HepG2 (cell line): ENCODE data around the gene ECE2. TPM values are rescaled to one million over a fixed set of nuclear protein-coding genes. Genes with fewer than 3 reads are reported as not detected.

Source experiments
- FIP1L1 ChIP-seq: fragments of 200-400 bp; formaldehyde crosslinking; IDR thresholded peaks from 2 replicates; pipeline ENCODE4 v1.6.1; 2018; ENCODE audit warnings: low read depth, mild to moderate bottlenecking, low read length, moderate library complexity, borderline replicate concordance; ENCODE audit not compliant: insufficient read depth
- HNRNPH1 ChIP-seq: fragments of 200-400 bp; formaldehyde crosslinking; optimal IDR thresholded peaks from 2 replicates; pipeline ENCODE3; 2017; ENCODE audit warnings: mild to moderate bottlenecking, low read depth, low read length
- PRDM15 ChIP-seq: sonication (generic); formaldehyde crosslinking; IDR thresholded peaks from 2 replicates; pipeline ENCODE4 v1.4.0; 2020; ENCODE audit warnings: missing genetic modification reagents
- TOPORS ChIP-seq: sonication (generic); formaldehyde crosslinking; IDR thresholded peaks from 2 replicates; pipeline ENCODE4 v1.8.0; 2023; ENCODE audit warnings: mild to moderate bottlenecking, missing genetic modification reagents
- ZBTB33 ChIP-seq: sonication (generic); formaldehyde crosslinking; IDR thresholded peaks from 2 replicates; pipeline ENCODE4 v1.4.0; 2020; ENCODE audit warnings: missing genetic modification reagents
- ZMYM4 ChIP-seq: sonication (generic); formaldehyde crosslinking; IDR thresholded peaks from 2 replicates; pipeline ENCODE4 v1.8.1; 2023; ENCODE audit warnings: mild to moderate bottlenecking, missing genetic modification reagents
- ZNF574 ChIP-seq: sonication (generic); formaldehyde crosslinking; IDR thresholded peaks from 2 replicates; pipeline ENCODE4 v1.4.0; 2020; ENCODE audit warnings: missing genetic modification reagents
- polyA plus RNA-seq, 8 experiments: library from polyadenylated mRNA; depleted of rRNA in 3 of 8; stranded (reverse) in 7 of 8; unstranded in 1 of 8; fragments of >200 nt; fragmentation: Illumina TruSeq in 4 of 8; extraction: Trizol in 4 of 8; gene quantifications; 2 replicates each; pipeline versions ENCODE4 v1.2.1 to v1.2.3, GENCODE V29; 2011 to 2016; ENCODE audit warnings: low read depth in 4 of 8, missing spikeins in 1 of 8, mixed read lengths in 1 of 8; ENCODE audit not compliant: insufficient read depth in 1 of 8
- total RNA-seq, 5 experiments: library from RNA; depleted of rRNA; stranded (reverse); fragments of >200 nt; fragmentation: Illumina TruSeq; extraction: Trizol; gene quantifications; 2 replicates each; pipeline ENCODE4 v1.2.3, GENCODE V29; 2016; ENCODE audit warnings: low read depth in 1 of 5

Gene ECE2
- total and polyA plus RNA-seq, 2 of the 13 experiments (the other 11 are each of a cell fraction or from before 2014, with no cell fraction given), result not detected

- TF ChIP-seq PRDM15 (CRISPR knock-in tag), result no peak
- TF ChIP-seq HNRNPH1, result no peak
- no peak for TF ChIP-seq ZNF574 (CRISPR knock-in tag)
- no peak for TF ChIP-seq ZMYM4 (CRISPR knock-in tag)
- no peak for TF ChIP-seq FIP1L1
- TF ChIP-seq ZBTB33, result 0 out of 2 replicates have a peak, but pooled peaks have one; percentile 9
- TF ChIP-seq TOPORS (CRISPR knock-in tag), result no peak
Observed at GRCh38 chr3:184291044-184291737, 15.4 kb downstream of the ECE2 start (continued).
